Endothelial cell of umbilical vein (primary cell): Measurements from ENCODE around the gene DUOXA1. TPM values are rescaled to one million over a fixed set of nuclear protein-coding genes. Genes with fewer than 3 reads are reported as not detected.
A peak's percentile ranks its signal among the peaks of the same experiment; 100 is the strongest.

Experiments
- BruUV-seq: library from RNA; stranded (reverse); fragments of 400-500 nt; replicated peaks from 2 replicates; lab custom pipeline; 2021; lab: Mats Ljungman, UMichigan
- CTCF ChIA-PET: fragments of 300-600, 350-600 bp; sonication (Branson Sonifier 250); formaldehyde crosslinking; loops from one replicate; lab custom pipeline; 2021; ENCODE audit warnings: antibody characterized with exemption, inconsistent platforms; lab: Charles Lee
- POLR2A ChIA-PET: fragments of 300-600, 350-600 bp; sonication (Branson Sonifier 250); formaldehyde crosslinking; loops from one replicate; lab custom pipeline; 2021; ENCODE audit warnings: antibody characterized with exemption, inconsistent platforms; lab: Charles Lee
- DNase-seq: peaks from one replicate; pipeline ENCODE4 v3.0.0-alpha.2; 2011; ENCODE audit warnings: low read depth, low spot score
- FAIRE-seq: peaks from 2 replicates; lab custom pipeline; 2011; peaks lifted over from hg19 to GRCh38; lab: Jason Lieb, UNC
- H2AFZ ChIP-seq: 2 replicates; pipeline ENCODE4 v1.6.0; 2012; ENCODE audit warnings: low read depth, low read length, control low read depth, inconsistent platforms
- H3K27ac ChIP-seq: 2 replicates; pipeline ENCODE4 v1.5.1; 2011; ENCODE audit warnings: low read depth, mild to moderate bottlenecking, control low read depth, low read length, moderate library complexity; ENCODE audit not compliant: insufficient read depth
- H3K27me3 ChIP-seq, 2 experiments: 2 replicates each; pipeline versions ENCODE4 v1.6.0 to v1.6.1; 2011; ENCODE audit warnings: low read length in 2 of 2, mixed read lengths in 1 of 2; ENCODE audit not compliant: control insufficient read depth in 2 of 2, insufficient read depth in 2 of 2
- H3K36me3 ChIP-seq, 2 experiments: 2 replicates in 1 of 2; 3 replicates in 1 of 2; pipeline ENCODE4 v1.5.1; 2011; ENCODE audit warnings: low read length in 2 of 2, mild to moderate bottlenecking in 1 of 2, moderate library complexity in 1 of 2; ENCODE audit not compliant: control insufficient read depth in 2 of 2, insufficient read depth in 2 of 2; ENCODE audit errors: extremely low read depth in 1 of 2
- H3K4me1 ChIP-seq: 3 replicates; pipeline ENCODE4 v1.5.1; 2011; ENCODE audit warnings: mild to moderate bottlenecking, low read length; ENCODE audit not compliant: control insufficient read depth, insufficient read depth; ENCODE audit errors: extremely low read depth
- H3K4me2 ChIP-seq: 2 replicates; pipeline ENCODE4 v1.6.1; 2011; ENCODE audit warnings: low read length, control low read depth, mixed read lengths; ENCODE audit not compliant: insufficient read depth
- H3K4me3 ChIP-seq, 3 experiments: fragments of 200-600 bp in 1 of 3; sonication (generic), shearing (Covaris generic) in 1 of 3; replicated peaks in 1 of 3; 2 replicates each; pipeline ENCODE4 v1.5.1; 2011 to 2016; ENCODE audit warnings: control low read depth in 3 of 3, low read length in 3 of 3, mild to moderate bottlenecking in 2 of 3, inconsistent platforms in 1 of 3, low read depth in 1 of 3, moderate library complexity in 1 of 3; ENCODE audit not compliant: insufficient read depth in 1 of 3
- H3K79me2 ChIP-seq: 2 replicates; pipeline ENCODE4 v1.6.0; 2012; ENCODE audit warnings: low read length, inconsistent platforms; ENCODE audit not compliant: control insufficient read depth, insufficient read depth
- H3K9ac ChIP-seq: replicated peaks from 2 replicates; pipeline ENCODE3; 2011; ENCODE audit warnings: low read length, control low read depth; ENCODE audit not compliant: insufficient read depth; ENCODE audit errors: extremely low read depth
- H3K9me1 ChIP-seq: replicated peaks from 3 replicates; pipeline ENCODE4 v1.6.0; 2011; ENCODE audit warnings: mild to moderate bottlenecking, low read length; ENCODE audit not compliant: control insufficient read depth, insufficient read depth; ENCODE audit errors: extremely low read depth
- H3K9me3 ChIP-seq: replicated peaks from 2 replicates; pipeline ENCODE4 v1.5.1; 2012; ENCODE audit warnings: low read length, inconsistent platforms; ENCODE audit not compliant: control insufficient read depth, insufficient read depth
- H4K20me1 ChIP-seq: replicated peaks from 2 replicates; pipeline ENCODE3; 2011; ENCODE audit warnings: mild to moderate bottlenecking, low read length; ENCODE audit not compliant: control insufficient read depth, insufficient read depth; ENCODE audit errors: extremely low read depth
- EZH2 ChIP-seq: IDR thresholded peaks from 2 replicates; pipeline ENCODE4 v1.6.1; 2012; ENCODE audit warnings: borderline replicate concordance, low read depth, mild to moderate bottlenecking, moderate library complexity, low read length, inconsistent platforms; ENCODE audit not compliant: severe bottlenecking
- FOS ChIP-seq: IDR thresholded peaks from 2 replicates; pipeline ENCODE4 v1.6.1; 2011; ENCODE audit warnings: mild to moderate bottlenecking, low read length, moderate library complexity, borderline replicate concordance; ENCODE audit not compliant: insufficient read depth
- dilution Hi-C: fragments of 300-500 bp; cut with MboI; formaldehyde crosslinking; loops from one replicate; pipeline ENCODE4 v1.15.0; 2019; ENCODE audit warnings: low sequenced_read_pairs; ENCODE audit not compliant: extremely low pct_ligation_motif_present
- intact Hi-C: fragments of 100-400 bp; cut with micrococcal nuclease; formaldehyde crosslinking; loops from one replicate; pipeline ENCODE4 v1.10.0; 2022
- polyA plus RNA-seq, 4 experiments: library from polyadenylated mRNA; depleted of rRNA in 3 of 4; stranded (reverse) in 3 of 4; unstranded in 1 of 4; fragments of >200 nt; gene quantifications; 2 replicates each; pipeline versions ENCODE4 v1.2.1 to v1.2.3, GENCODE V29; 2011 to 2012; ENCODE audit warnings: missing spikeins in 1 of 4
- total RNA-seq: library from RNA; stranded (reverse); gene quantifications from 2 replicates; pipeline ENCODE4 v1.2.3, GENCODE V29; 2021

The DUOXA1 gene
- total and polyA plus RNA-seq, 2 donors (not counting 3 experiments of a cell fraction or from before 2014, with no cell fraction given) = 0.07 TPM; not detected in 1

- TF ChIP-seq EZH2 (peak; percentile 96), FOS (no peak)
- Histone ChIP-seq H3K27ac (no peak overlapping the region), H4K20me1 (no peaks in the 10 kb centered on the region), H3K79me2 (no peaks in the 10 kb centered on the region), H2AFZ (no peak overlapping the region), H3K9me1 (no peaks in the 10 kb centered on the region), H3K4me3 (no peak overlapping the region), H3K4me2 (no peak overlapping the region), H3K4me1 (peaks cover 2% of the 10 kb centered on the region), H3K27me3 (peaks cover 79 to 87% of the 10 kb centered on the region in 2 experiments), H3K36me3 (no peaks in the 10 kb centered on the region), H3K9me3 (no peaks in the 10 kb centered on the region), H3K9ac (no peak overlapping the region)
- BruUV-seq = no TSS peak
- ChIA-PET POLR2A (no interaction called here), CTCF (interaction anchor here (1.6 kb wide), 1 partner anchor 14 kb away, joined by 7 read pairs; no protein-coding TSS in a partner anchor)
- DNase-seq (no peak), FAIRE-seq (no peak)
- intact Hi-C loops (no loop called here), dilution Hi-C loops (no loop called here)
Measured at GRCh38 chr15:45112591-45113379, 16.9 kb downstream of the DUOXA1 start.

- H2AFZ ChIP-seq = no peak overlapping the region
- dilution Hi-C loops = no loop called here
- CTCF ChIA-PET = interaction anchor here (1.6 kb wide), 1 partner anchor 15 kb away, joined by 7 read pairs; no protein-coding TSS in a partner anchor
- no peak for DNase-seq
- H3K9ac ChIP-seq = no peak overlapping the region
- POLR2A ChIA-PET = no interaction called here
- H3K9me1 ChIP-seq = no peaks in the 10 kb centered on the region
- no peaks in the 10 kb centered on the region for H3K36me3 ChIP-seq
- no TSS peak for BruUV-seq
- H3K27ac ChIP-seq = no peak overlapping the region
- no peaks in the 10 kb centered on the region for H3K9me3 ChIP-seq
- no peaks in the 10 kb centered on the region for H3K4me1 ChIP-seq
- peaks cover 73 to 81% of the 10 kb centered on the region in 2 experiments for H3K27me3 ChIP-seq
- H3K4me3 ChIP-seq = no peak overlapping the region
- TF ChIP-seq FOS = no peak
- no peaks in the 10 kb centered on the region for H4K20me1 ChIP-seq
- H3K79me2 ChIP-seq = no peaks in the 10 kb centered on the region
- no peak overlapping the region for H3K4me2 ChIP-seq
- intact Hi-C loops = no loop called here
- FAIRE-seq = no peak
Measured at GRCh38 chr15:45112143-45112590, 17.5 kb downstream of the DUOXA1 start.
